DOHH2 (cell line): ENCODE measurements around the gene CBARP.

Experiments used
- CTCF ChIP-seq: fragments of 200-600 bp; sonication (generic); IDR thresholded peaks from one replicate; pipeline ENCODE4 v1.5.1; 2014; ENCODE audit warnings: antibody characterized with exemption, mild to moderate bottlenecking, low read depth, low read length; ENCODE audit not compliant: poor library complexity, severe bottlenecking
- EZH2phosphoT487 ChIP-seq: fragments of 200-600 bp; sonication (generic); IDR thresholded peaks from 2 replicates; pipeline ENCODE4 v1.6.1; 2017; ENCODE audit warnings: borderline replicate concordance, mild to moderate bottlenecking, antibody characterized with exemption, low read length, moderate library complexity, mixed read lengths

- TF ChIP-seq CTCF (no peak), EZH2phosphoT487 (no peak)
Measured at GRCh38 chr19:1221904-1222255, 15.9 kb downstream of the CBARP start.
